Dermis lymphatic vessel endothelial cell (primary cell): ENCODE results near the gene CCKAR. TPM values are rescaled to one million over a fixed set of nuclear protein-coding genes. Genes with fewer than 3 reads are reported as not detected.

Experiments
- total RNA-seq: library from RNA; depleted of rRNA; stranded (reverse); fragments of >200 nt; gene quantifications from 2 replicates; pipeline ENCODE4 v1.2.1, GENCODE V29; 2014

The CCKAR gene, protein sequence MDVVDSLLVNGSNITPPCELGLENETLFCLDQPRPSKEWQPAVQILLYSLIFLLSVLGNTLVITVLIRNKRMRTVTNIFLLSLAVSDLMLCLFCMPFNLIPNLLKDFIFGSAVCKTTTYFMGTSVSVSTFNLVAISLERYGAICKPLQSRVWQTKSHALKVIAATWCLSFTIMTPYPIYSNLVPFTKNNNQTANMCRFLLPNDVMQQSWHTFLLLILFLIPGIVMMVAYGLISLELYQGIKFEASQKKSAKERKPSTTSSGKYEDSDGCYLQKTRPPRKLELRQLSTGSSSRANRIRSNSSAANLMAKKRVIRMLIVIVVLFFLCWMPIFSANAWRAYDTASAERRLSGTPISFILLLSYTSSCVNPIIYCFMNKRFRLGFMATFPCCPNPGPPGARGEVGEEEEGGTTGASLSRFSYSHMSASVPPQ
- total RNA-seq, result not detected in 2 replicates

DNA sequence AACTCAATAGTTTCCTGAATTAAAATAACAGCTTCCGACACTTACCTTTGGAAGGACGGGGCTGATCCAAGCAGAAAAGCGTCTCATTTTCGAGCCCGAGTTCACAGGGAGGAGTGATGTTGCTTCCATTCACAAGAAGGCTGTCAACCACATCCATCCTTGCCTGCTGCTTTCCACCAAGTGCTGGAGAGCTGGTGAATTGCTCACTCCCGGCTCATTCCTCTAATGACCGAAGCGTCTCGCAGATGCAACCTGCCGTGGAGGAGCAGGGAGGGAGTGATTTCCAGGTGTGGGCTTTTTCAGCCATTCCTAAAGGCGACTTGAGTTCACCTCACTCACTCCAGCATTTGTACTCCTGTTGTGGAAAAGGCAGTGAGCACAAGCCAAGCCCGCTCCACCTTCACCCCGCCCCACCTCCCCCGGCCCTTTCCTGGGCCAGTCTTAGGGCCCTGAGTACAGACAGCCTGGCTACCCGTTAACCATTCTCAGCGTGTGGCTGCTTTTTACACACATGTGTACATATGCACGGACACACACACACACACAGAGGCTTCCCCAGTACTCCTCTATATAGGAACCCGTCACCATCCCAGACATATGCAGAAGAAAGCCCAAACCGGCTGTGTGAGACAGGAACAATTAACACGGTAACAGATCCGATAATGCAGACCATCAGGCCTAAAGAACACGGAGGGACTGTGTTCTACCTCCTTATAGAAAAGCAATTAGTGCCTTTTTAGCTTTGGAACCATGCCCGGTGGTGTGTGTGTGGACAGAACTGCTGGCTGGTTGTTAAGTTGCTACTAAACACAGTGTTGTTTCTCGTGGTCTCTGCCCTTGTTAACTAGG, at the start of gene CCKAR:
Gene CCKAR, minus strand, starts transcription at position 374 of the 849 bp plus-strand sequence. Its CDS starts 217 bp downstream, at position 157.

Other genes with a start within 250 kb of the CCKAR start
- gene RBPJ, start 169.5 kb downstream of the CCKAR start, total RNA-seq, result 45.8 and 70.0 TPM in 2 replicates
- 7.3 and 11.9 TPM in 2 replicates for gene TBC1D19, start 93.6 kb upstream of the CCKAR start, total RNA-seq